ENCODE results near the gene ADGRB2. TPM values are rescaled to one million over a fixed set of nuclear protein-coding genes. Genes with fewer than 3 reads are reported as not detected.
A peak's percentile ranks its signal among the peaks of the same experiment; 100 is the strongest.

Gene ADGRB2
- total and polyA plus RNA-seq, 5 experiments from 2014 or later: 0.05 to 0.18 (median 0.10) TPM; not detected in 2

GRCh38 chr1:31747304-31747703 lies 16.8 kb downstream of the ADGRB2 start:
- peaks cover 0 to 20% (median 3%) of the 10 kb centered on the region in 5 donors for H3K27me3 Mint-ChIP-seq
- peaks cover 19 to 52% (median 29%) of the 10 kb centered on the region in 4 donors for H3K4me1 Mint-ChIP-seq
- no peaks in the 10 kb centered on the region for H3K9me3 Mint-ChIP-seq
- POLR2A ChIA-PET: interaction anchor here (1.4 kb wide), 1 partner anchor 14 kb away, joined by 4 read pairs; no protein-coding TSS in a partner anchor
- H3K4me3 Mint-ChIP-seq: peak overlapping the region in 1 of 10 donors; percentile 56
- H3K36me3 Mint-ChIP-seq: no peaks in the 10 kb centered on the region
- peak overlapping the region in 1 of 10 donors; percentile 29 for H3K27ac Mint-ChIP-seq
- DNase-seq (no peak), ATAC-seq (no peak)

GRCh38 chr1:31746687-31747086 lies 17.5 kb downstream of the ADGRB2 start:
- peak overlapping the region in 1 of 10 donors; percentile 67 for H3K27ac Mint-ChIP-seq

GRCh38 chr1:31745946-31746670 lies 18.0 kb downstream of the ADGRB2 start:
- DNase-seq (no peak), ATAC-seq (no peak)
- Mint-ChIP-seq H3K36me3 (no peaks in the 10 kb centered on the region), H3K4me1 (peaks cover 8 to 41% (median 20%) of the 10 kb centered on the region in 4 donors), H3K4me3 (no peak overlapping the region), H3K27me3 (peaks cover 0 to 20% (median 3%) of the 10 kb centered on the region in 5 donors), H3K9me3 (no peaks in the 10 kb centered on the region), H3K27ac (no peak overlapping the region)
- POLR2A ChIA-PET: no interaction called here

More at GRCh38 chr1:31746687-31747086, 17.5 kb downstream of the ADGRB2 start:
- Mint-ChIP-seq H3K36me3 (no peaks in the 10 kb centered on the region), H3K4me1 (peaks cover 13 to 46% (median 24%) of the 10 kb centered on the region in 4 donors), H3K4me3 (no peak overlapping the region), H3K9me3 (no peaks in the 10 kb centered on the region), H3K27me3 (peaks cover 0 to 20% (median 3%) of the 10 kb centered on the region in 5 donors)
- DNase-seq (no peak), ATAC-seq (no peak)
- POLR2A ChIA-PET: no interaction called here

- no peaks in the 10 kb centered on the region for H3K9me3 Mint-ChIP-seq
- H3K27me3 Mint-ChIP-seq: peaks cover 0 to 20% (median 3%) of the 10 kb centered on the region in 5 donors
- peaks cover 0 to 33% (median 13%) of the 10 kb centered on the region in 4 donors for H3K4me1 Mint-ChIP-seq
- peak; percentile 54 to 75 for ATAC-seq
- peak in 3 of 10 donors; percentile 20 to 36 (median 22) for DNase-seq
- no peak overlapping the region for H3K27ac Mint-ChIP-seq
- no peak overlapping the region for H3K4me3 Mint-ChIP-seq
- no peaks in the 10 kb centered on the region for H3K36me3 Mint-ChIP-seq
- POLR2A ChIA-PET: no interaction called here
These were observed 18.8 kb downstream of the ADGRB2 start for GRCh38 chr1:31745096-31745945.

- POLR2A ChIA-PET: no interaction called here
- Mint-ChIP-seq H3K4me3 (no peak overlapping the region), H3K36me3 (no peaks in the 10 kb centered on the region), H3K4me1 (peaks cover 6 to 32% (median 16%) of the 10 kb centered on the region in 4 donors), H3K27me3 (peaks cover 0 to 19% (median 1%) of the 10 kb centered on the region in 5 donors), H3K9me3 (no peaks in the 10 kb centered on the region), H3K27ac (peak overlapping the region in 1 of 10 donors; percentile 59)
- DNase-seq (no peak), ATAC-seq (no peak)
These were observed 19.8 kb downstream of the ADGRB2 start for GRCh38 chr1:31744165-31744888.

- POLR2A ChIA-PET: no interaction called here
- Mint-ChIP-seq H3K36me3 (no peaks in the 10 kb centered on the region), H3K27ac (no peak overlapping the region), H3K4me1 (peaks cover 11 to 28% (median 17%) of the 10 kb centered on the region in 4 donors), H3K4me3 (no peak overlapping the region), H3K27me3 (peaks cover 0 to 12% (median 0%) of the 10 kb centered on the region in 5 donors), H3K9me3 (no peaks in the 10 kb centered on the region)
- DNase-seq (no peak), ATAC-seq (no peak)
These were observed 21.5 kb downstream of the ADGRB2 start for GRCh38 chr1:31742462-31743212.

GRCh38 chr1:31739346-31739745 lies 24.8 kb downstream of the ADGRB2 start:
- ATAC-seq (peak; percentile 57 to 72), DNase-seq (peak in 2 of 10 donors; percentile 20 to 29)
- H3K4me1 Mint-ChIP-seq: peaks cover 9 to 22% (median 13%) of the 10 kb centered on the region in 4 donors
- peaks cover 0 to 2% (median 0%) of the 10 kb centered on the region in 5 donors for H3K27me3 Mint-ChIP-seq
- H3K4me3 Mint-ChIP-seq: peak overlapping the region in 4 of 10 donors; percentile 7 to 70 (median 36)
- no peaks in the 10 kb centered on the region for H3K36me3 Mint-ChIP-seq
- POLR2A ChIA-PET: no interaction called here
- peak overlapping the region in 3 of 10 donors; percentile 17 to 66 (median 31) for H3K27ac Mint-ChIP-seq
- no peaks in the 10 kb centered on the region for H3K9me3 Mint-ChIP-seq

GRCh38 chr1:31736675-31737074 lies 27.5 kb downstream of the ADGRB2 start:
- peak in 5 of 10 donors; percentile 22 to 33 (median 28) for DNase-seq
- Mint-ChIP-seq H3K4me3 (peak overlapping the region in 2 of 10 donors; percentile 4 to 33), H3K4me1 (peaks cover 9 to 22% (median 13%) of the 10 kb centered on the region in 4 donors), H3K36me3 (no peaks in the 10 kb centered on the region), H3K27me3 (peaks cover 0 to 2% (median 0%) of the 10 kb centered on the region in 5 donors), H3K27ac (no peak overlapping the region), H3K9me3 (no peaks in the 10 kb centered on the region)
- ATAC-seq: peak; percentile 63 to 82
- POLR2A ChIA-PET: no interaction called here

GRCh38 chr1:31735571-31735970 lies 28.6 kb downstream of the ADGRB2 start:
- ATAC-seq: no peak
- no peaks in the 10 kb centered on the region for H3K9me3 Mint-ChIP-seq
- no peaks in the 10 kb centered on the region for H3K36me3 Mint-ChIP-seq
- DNase-seq: no peak
- no peak overlapping the region for H3K4me3 Mint-ChIP-seq
- POLR2A ChIA-PET: no interaction called here
- H3K27me3 Mint-ChIP-seq: peaks cover 0 to 2% (median 0%) of the 10 kb centered on the region in 5 donors
- peaks cover 9 to 22% (median 13%) of the 10 kb centered on the region in 4 donors for H3K4me1 Mint-ChIP-seq
- H3K27ac Mint-ChIP-seq: no peak overlapping the region

GRCh38 chr1:31734582-31735107 lies 29.5 kb downstream of the ADGRB2 start:
- POLR2A ChIA-PET: no interaction called here
- Mint-ChIP-seq H3K36me3 (no peaks in the 10 kb centered on the region), H3K4me1 (peaks cover 7 to 19% (median 11%) of the 10 kb centered on the region in 4 donors), H3K27ac (peak overlapping the region in 1 of 10 donors; percentile 15), H3K27me3 (peaks cover 0 to 2% (median 0%) of the 10 kb centered on the region in 5 donors), H3K9me3 (no peaks in the 10 kb centered on the region), H3K4me3 (no peak overlapping the region)
- DNase-seq (no peak), ATAC-seq (no peak)

- peaks cover 0 to 2% (median 0%) of the 10 kb centered on the region in 5 donors for H3K27me3 Mint-ChIP-seq
- DNase-seq (no peak), ATAC-seq (no peak)
- no peak overlapping the region for H3K4me3 Mint-ChIP-seq
- H3K4me1 Mint-ChIP-seq: peaks cover 4 to 11% (median 7%) of the 10 kb centered on the region in 4 donors
- no peaks in the 10 kb centered on the region for H3K36me3 Mint-ChIP-seq
- POLR2A ChIA-PET: no interaction called here
- no peaks in the 10 kb centered on the region for H3K9me3 Mint-ChIP-seq
- H3K27ac Mint-ChIP-seq: peak overlapping the region in 1 of 10 donors; percentile 33
These were observed 30.5 kb downstream of the ADGRB2 start for GRCh38 chr1:31733389-31734219.

Measured in naive thymus-derived CD8-positive, alpha-beta T cell (primary cell).